HG02973 (cell line): ENCODE data around the gene PBX3.

Experiments used
- ATAC-seq: cut with Tn5 transposase; IDR thresholded peaks from one replicate; pipeline ENCODE4 v1.9.1; 2021; ENCODE audit warnings: moderate library complexity; ENCODE audit not compliant: unreplicated experiment

Gene PBX3

DNA sequence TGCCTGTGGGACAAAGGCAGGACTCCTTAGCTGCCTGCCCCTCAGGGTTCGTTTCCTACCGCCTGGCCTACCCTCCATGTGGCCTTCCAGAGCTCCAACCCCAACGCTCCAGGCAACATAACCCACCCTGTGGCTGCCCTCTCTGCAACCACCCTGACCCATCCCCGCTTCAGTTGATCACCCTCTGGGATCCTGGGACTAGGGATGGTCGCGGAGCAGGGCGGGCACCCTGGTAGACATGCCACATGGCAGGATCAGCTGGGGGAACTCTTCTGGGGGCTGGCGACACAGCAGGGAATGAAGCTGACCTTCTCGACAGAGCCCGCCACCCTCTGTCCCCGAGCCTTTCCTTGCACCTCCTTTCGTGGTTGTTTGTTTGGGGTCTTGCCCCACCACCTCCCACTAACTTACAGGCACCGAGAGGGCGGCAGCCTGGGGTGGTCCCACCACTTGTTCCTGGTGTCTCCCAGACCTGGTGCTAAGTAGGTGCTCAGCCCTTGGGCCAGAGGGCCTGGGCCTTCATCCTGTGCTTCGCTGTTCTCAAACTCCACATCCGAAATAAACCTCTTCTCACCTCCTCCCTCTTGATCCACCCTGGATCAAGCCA, 243.1 kb downstream of the PBX3 start:
- ATAC-seq, result no peak

DNA sequence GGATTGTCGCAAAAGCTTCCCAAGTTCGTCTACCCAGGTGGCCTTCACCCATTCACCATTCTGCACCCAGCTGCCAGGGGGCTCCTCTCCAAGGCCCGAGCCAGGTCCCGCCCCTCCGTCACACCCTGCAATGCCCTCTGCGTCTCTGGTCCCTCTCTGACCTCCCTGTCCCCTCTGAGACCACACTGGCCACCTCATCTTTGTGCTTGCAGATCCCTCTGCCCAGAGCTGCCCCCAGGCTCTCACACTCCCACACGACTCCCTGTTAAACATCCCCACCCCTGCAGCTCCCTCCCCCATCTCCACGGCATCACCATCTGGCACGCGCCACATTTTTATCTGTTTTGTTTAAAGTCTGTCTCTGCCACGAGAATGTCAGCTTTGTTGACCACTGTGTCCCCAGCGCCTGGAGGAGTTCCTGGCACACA, 243.6 kb downstream of the PBX3 start:
- ATAC-seq, result no peak

DNA sequence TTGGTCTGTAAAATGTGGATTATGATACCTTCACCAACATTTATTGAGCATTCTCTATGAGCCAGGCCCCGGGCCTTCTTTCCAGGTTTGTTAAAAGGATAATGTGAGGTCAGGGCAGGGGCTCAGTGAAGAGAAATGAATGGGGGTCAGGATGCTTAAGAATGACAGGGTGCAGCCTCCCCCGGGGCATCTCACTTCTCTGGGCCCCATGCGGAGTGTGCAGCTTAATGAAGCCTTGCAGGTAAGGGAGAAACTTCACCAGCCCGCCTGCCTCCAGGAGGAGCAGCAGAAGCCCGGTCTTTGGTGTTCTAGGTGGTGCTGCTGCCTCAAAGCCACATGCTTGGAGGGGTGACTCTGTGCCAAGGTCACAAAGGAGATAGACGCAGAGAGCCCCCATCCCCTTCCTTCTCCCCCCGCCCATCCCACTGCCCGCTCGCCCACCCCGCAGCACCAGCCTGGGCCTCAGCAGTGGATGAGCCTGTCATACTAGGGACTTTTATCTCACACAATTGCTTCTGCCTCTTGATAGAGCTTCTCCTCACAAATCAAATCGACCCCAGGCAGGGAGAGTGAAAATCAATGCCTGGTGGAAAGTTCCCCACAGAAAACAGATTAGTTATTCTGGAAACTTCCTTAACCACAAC, 244.8 kb downstream of the PBX3 start:
- ATAC-seq, result no peak

DNA sequence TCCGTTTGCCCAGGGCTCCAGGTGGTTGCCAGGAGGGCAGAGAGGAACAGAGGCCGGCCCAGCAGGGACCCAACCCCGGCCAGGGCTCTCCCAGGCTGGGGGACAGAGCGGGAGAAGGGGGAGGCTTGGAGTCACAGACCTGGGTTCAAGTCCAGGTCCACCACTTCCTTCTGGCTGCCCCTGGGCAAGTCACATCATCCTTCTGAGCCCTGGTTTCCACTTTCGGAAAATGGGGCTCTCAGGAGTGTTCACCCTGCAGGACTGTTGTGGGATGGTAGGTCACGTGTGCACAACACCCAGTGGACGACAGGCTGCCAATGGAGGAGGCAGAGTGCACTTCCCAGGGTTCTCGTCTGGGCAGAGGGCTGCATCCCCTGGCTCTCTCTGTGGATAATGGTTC, 245.4 kb downstream of the PBX3 start:
- ATAC-seq, result no peak

DNA sequence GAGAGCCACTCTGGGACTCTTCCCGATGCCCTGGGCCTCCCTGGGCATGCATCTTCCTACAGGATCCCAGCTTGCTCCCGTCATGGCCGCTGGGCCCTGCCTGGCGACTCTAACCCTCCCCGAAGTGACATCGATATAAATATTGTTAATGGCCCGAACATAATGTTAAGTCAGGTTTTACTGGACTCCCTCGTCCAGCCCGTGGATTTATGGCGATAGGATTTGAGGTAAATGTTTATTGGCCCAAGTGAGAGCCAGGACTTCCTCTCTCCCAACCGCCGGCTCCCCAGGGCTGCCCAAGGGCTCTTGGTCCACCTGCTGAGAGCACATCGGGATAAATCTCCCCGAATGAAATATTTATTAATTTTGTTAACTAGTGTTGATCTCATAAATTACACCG, 246.3 kb downstream of the PBX3 start:
- no peak for ATAC-seq

- no peak for ATAC-seq
Measured at GRCh38 chr9:125994066-125994943, 247.1 kb downstream of the PBX3 start.

GRCh38 chr9:125995006-125995405, 247.8 kb downstream of the PBX3 start:
- no peak for ATAC-seq

GRCh38 chr9:125995706-125996105, 248.5 kb downstream of the PBX3 start:
- no peak for ATAC-seq

GRCh38 chr9:125996791-125997190, 249.6 kb downstream of the PBX3 start:
- ATAC-seq, result no peak

- no peak for ATAC-seq
Measured at GRCh38 chr9:125997196-125997823, 250.1 kb downstream of the PBX3 start.

- ATAC-seq, result no peak
Measured at GRCh38 chr9:125998837-125999503, 251.8 kb downstream of the PBX3 start.

DNA sequence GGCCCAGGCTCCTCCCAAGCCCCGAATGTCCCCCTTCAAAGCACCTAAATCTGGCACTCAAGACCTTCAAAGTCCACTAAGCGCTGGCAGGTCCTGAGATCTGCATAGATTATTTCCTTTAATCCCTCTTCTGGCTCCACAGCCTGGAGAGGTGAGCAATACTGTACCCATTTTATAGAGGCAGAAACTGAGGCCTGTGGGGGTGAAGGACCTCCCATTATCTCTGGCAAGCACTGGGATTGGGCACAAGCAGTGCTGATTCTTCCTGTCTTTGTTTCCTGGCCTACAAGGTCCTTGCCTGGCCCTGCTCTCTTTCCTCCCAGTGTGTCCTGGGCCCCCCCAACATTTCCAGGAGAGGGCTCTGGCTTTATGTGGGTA, 252.3 kb downstream of the PBX3 start:
- no peak for ATAC-seq

DNA sequence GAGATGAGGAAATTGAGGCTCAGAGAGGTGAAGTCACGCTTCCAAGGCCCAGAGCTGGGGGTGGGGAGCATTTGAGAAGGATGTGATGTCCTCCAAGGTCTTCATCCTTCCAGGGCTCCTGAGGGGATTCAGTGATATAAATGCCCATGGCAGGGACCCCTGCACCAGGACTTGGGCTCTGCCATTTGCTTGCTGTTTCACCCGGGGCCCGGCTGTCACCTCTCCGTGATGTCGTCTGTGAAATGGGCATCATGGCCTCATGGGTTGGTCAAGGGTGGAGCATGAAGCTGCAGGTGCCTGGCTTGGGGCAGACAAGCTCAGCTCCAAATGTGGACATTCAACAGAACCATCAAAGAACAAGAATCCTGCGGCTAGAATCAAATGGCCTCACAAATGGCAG, 253.1 kb downstream of the PBX3 start:
- no peak for ATAC-seq

GRCh38 chr9:126000731-126001580, 253.8 kb downstream of the PBX3 start:
- ATAC-seq, result no peak

DNA sequence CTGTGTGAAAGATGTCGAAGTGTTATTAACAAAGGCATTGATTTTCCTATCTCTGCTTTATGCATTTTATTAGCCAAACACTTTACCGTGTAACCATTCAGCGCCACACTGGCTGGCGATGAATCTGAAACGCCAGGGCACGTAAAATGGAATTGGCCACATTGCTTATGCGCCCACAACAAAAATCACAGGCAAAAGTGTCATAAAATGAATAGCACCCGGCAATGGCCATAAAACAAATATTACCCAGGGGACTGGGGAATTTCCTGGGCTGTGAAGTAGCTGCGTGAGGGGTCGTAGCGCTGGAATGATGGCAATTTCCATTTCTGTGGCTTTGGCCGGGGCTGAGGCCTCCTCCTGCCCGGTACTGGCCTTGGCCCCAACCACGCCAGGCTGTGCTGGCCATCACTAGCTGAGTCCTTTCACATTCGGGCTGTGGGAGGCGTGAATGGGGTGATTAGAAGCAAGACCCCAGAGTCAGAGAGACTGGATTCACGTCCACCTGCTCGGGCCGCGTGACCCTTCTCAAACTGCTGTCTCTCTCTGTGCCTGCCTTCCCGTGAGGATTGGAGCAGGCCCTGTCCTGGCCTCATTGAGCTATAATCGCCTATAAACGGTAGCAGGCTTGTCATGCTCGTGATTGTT, 254.5 kb downstream of the PBX3 start:
- no peak for ATAC-seq

- no peak for ATAC-seq
Measured at GRCh38 chr9:126002476-126003350, 255.5 kb downstream of the PBX3 start.

GRCh38 chr9:126009047-126009446, 261.9 kb downstream of the PBX3 start:
- no peak for ATAC-seq

- ATAC-seq, result no peak
Measured at GRCh38 chr9:126014726-126015125, 267.6 kb downstream of the PBX3 start.

- no peak for ATAC-seq
Measured at GRCh38 chr9:126015424-126015823, 268.3 kb downstream of the PBX3 start.
